H1 (cell line): Measurements from ENCODE around the gene PLXNA4. TPM values are rescaled to one million over a fixed set of nuclear protein-coding genes. Genes with fewer than 3 reads are reported as not detected.

Source experiments
- CTCF ChIA-PET: fragments of 300-600 bp; sonication (Branson Sonifier 250); formaldehyde crosslinking; loops from one replicate; lab custom pipeline; 2021; ENCODE audit not compliant: partially characterized antibody; lab: Charles Lee
- POLR2A ChIA-PET: fragments of 300-600 bp; sonication (Branson Sonifier 250); formaldehyde crosslinking; loops from one replicate; lab custom pipeline; 2021; ENCODE audit warnings: inconsistent platforms; ENCODE audit not compliant: partially characterized antibody; lab: Charles Lee
- DNase-seq, 2 experiments: peaks; one replicate each; pipeline versions ENCODE4 v3.0.0 to v3.0.0-alpha.2; 2010 to 2022; ENCODE audit warnings: low spot score in 2 of 2, low read depth in 1 of 2, mixed read lengths in 1 of 2
- FAIRE-seq: peaks from 2 replicates; lab custom pipeline; 2011; peaks lifted over from hg19 to GRCh38; lab: Jason Lieb, UNC
- H2AFZ ChIP-seq: 2 replicates; pipeline ENCODE4 v1.8.1; 2012; ENCODE audit warnings: low read length, inconsistent platforms
- H2AK5ac ChIP-seq: 2 replicates; pipeline ENCODE4 v1.6.1; 2013; ENCODE audit warnings: low read depth, low read length
- H2BK120ac ChIP-seq: replicated peaks from 2 replicates; pipeline ENCODE3; 2013; ENCODE audit warnings: low read depth, low read length, inconsistent platforms
- H2BK12ac ChIP-seq: 2 replicates; pipeline ENCODE4 v1.6.1; 2013; ENCODE audit warnings: low read depth, low read length
- H2BK15ac ChIP-seq: 2 replicates; pipeline ENCODE4 v1.6.1; 2013; ENCODE audit warnings: low read length
- H2BK20ac ChIP-seq: 2 replicates; pipeline ENCODE4 v1.6.1; 2013; ENCODE audit warnings: low read length
- H2BK5ac ChIP-seq: 2 replicates; pipeline ENCODE4 v1.6.1; 2013; ENCODE audit warnings: low read depth, low read length
- H3K14ac ChIP-seq: 2 replicates; pipeline ENCODE4 v1.6.1; 2013; ENCODE audit warnings: inconsistent platforms; ENCODE audit not compliant: insufficient read length
- H3K18ac ChIP-seq: 2 replicates; pipeline ENCODE4 v1.6.1; 2013; ENCODE audit warnings: low read length; ENCODE audit errors: extremely low read depth
- H3K23ac ChIP-seq: 2 replicates; pipeline ENCODE4 v1.6.1; 2013; ENCODE audit warnings: inconsistent platforms; ENCODE audit not compliant: insufficient read length
- H3K23me2 ChIP-seq: 2 replicates; pipeline ENCODE4 v1.6.1; 2013; ENCODE audit warnings: low read depth, low read length
- H3K27ac ChIP-seq: 2 replicates; pipeline ENCODE4 v1.6.1; 2011; ENCODE audit warnings: low read depth, low read length, inconsistent platforms
- H3K27me3 ChIP-seq, 4 experiments: replicated peaks in 1 of 4; 1 replicate in 1 of 4; 2 replicates in 3 of 4; pipeline versions ENCODE4 v1.6.1 to v1.8.1; 2011 to 2013; ENCODE audit warnings: low read length in 3 of 4, mild to moderate bottlenecking in 3 of 4, inconsistent platforms in 2 of 4, mixed read lengths in 2 of 4, moderate library complexity in 1 of 4; ENCODE audit not compliant: control insufficient read depth in 3 of 4, insufficient read depth in 3 of 4; ENCODE audit errors: extremely low read depth in 1 of 4
- H3K36me3 ChIP-seq, 4 experiments: 2 replicates each; pipeline versions ENCODE4 v1.6.1 to v1.8.1; 2011 to 2013; ENCODE audit warnings: mild to moderate bottlenecking in 4 of 4, low read length in 3 of 4, moderate library complexity in 2 of 4, control low read depth in 1 of 4, inconsistent platforms in 1 of 4; ENCODE audit not compliant: insufficient read depth in 4 of 4, control insufficient read depth in 2 of 4
- H3K4ac ChIP-seq: replicated peaks from 2 replicates; pipeline ENCODE3; 2013; ENCODE audit warnings: low read length, low read depth, mixed read lengths, inconsistent platforms; ENCODE audit not compliant: insufficient read length
- H3K4me1 ChIP-seq, 4 experiments: replicated peaks in 1 of 4; 1 replicate in 1 of 4; 2 replicates in 3 of 4; pipeline versions ENCODE4 v1.6.1 to v1.8.1; 2011 to 2013; ENCODE audit warnings: low read length in 3 of 4, inconsistent platforms in 2 of 4, mixed read lengths in 1 of 4; ENCODE audit not compliant: insufficient read depth in 4 of 4, control insufficient read depth in 3 of 4
- H3K4me2 ChIP-seq, 2 experiments: 2 replicates each; pipeline versions ENCODE4 v1.6.1 to v1.8.1; 2011 to 2013; ENCODE audit warnings: low read depth in 2 of 2, low read length in 2 of 2, control low read depth in 1 of 2, inconsistent platforms in 1 of 2, mild to moderate bottlenecking in 1 of 2; ENCODE audit not compliant: insufficient read depth in 1 of 2
- H3K4me3 ChIP-seq, 4 experiments: fragments of 200-600, 300-600 bp in 1 of 4; sonication (generic), shearing (Covaris generic), sonication (Bioruptor Twin) in 1 of 4; 2 replicates each; pipeline versions ENCODE4 v1.5.1 to v1.8.1; 2011 to 2016; ENCODE audit warnings: low read length in 4 of 4, low read depth in 3 of 4, control low read depth in 2 of 4, inconsistent platforms in 2 of 4, mild to moderate bottlenecking in 2 of 4, mixed read lengths in 1 of 4, moderate library complexity in 1 of 4; ENCODE audit not compliant: insufficient read depth in 2 of 4; ENCODE audit errors: extremely low read depth in 1 of 4
- H3K56ac ChIP-seq: replicated peaks from 2 replicates; pipeline ENCODE3; 2013; ENCODE audit warnings: low read depth, mild to moderate bottlenecking, mixed read lengths, low read length, inconsistent platforms; ENCODE audit not compliant: insufficient read length
- H3K79me1 ChIP-seq: 2 replicates; pipeline ENCODE4 v1.6.1; 2013; ENCODE audit warnings: low read depth, low read length, control low read depth
- H3K79me2 ChIP-seq, 2 experiments: 2 replicates each; pipeline versions ENCODE4 v1.6.1 to v1.8.1; 2012 to 2013; ENCODE audit warnings: low read length in 2 of 2, mild to moderate bottlenecking in 2 of 2, inconsistent platforms in 1 of 2; ENCODE audit not compliant: insufficient read depth in 2 of 2, control insufficient read depth in 1 of 2
- H3K9ac ChIP-seq, 4 experiments: replicated peaks in 1 of 4; 1 replicate in 1 of 4; 2 replicates in 3 of 4; pipeline versions ENCODE4 v1.6.1 to v1.8.1; 2011 to 2013; ENCODE audit warnings: low read depth in 3 of 4, low read length in 3 of 4, control low read depth in 2 of 4, mild to moderate bottlenecking in 2 of 4, moderate library complexity in 2 of 4, inconsistent platforms in 1 of 4; ENCODE audit errors: extremely low read depth in 1 of 4
- H3K9me3 ChIP-seq, 2 experiments: 2 replicates each; pipeline versions ENCODE4 v1.6.1 to v1.8.1; 2012 to 2013; ENCODE audit warnings: mild to moderate bottlenecking in 2 of 2, moderate library complexity in 2 of 2, control low read depth in 1 of 2, inconsistent platforms in 1 of 2, low read depth in 1 of 2, low read length in 1 of 2, mixed read lengths in 1 of 2; ENCODE audit not compliant: insufficient read depth in 2 of 2
- H4K20me1 ChIP-seq, 2 experiments: replicated peaks in 1 of 2; 2 replicates each; pipeline versions ENCODE3 to v1.8.1; 2011 to 2013; ENCODE audit warnings: inconsistent platforms in 2 of 2, low read length in 2 of 2, mild to moderate bottlenecking in 1 of 2; ENCODE audit not compliant: insufficient read depth in 2 of 2, control insufficient read depth in 1 of 2
- H4K5ac ChIP-seq: 2 replicates; pipeline ENCODE4 v1.6.1; 2013; ENCODE audit warnings: low read length, low read depth, mixed read lengths, inconsistent platforms; ENCODE audit not compliant: insufficient read length
- H4K8ac ChIP-seq: 2 replicates; pipeline ENCODE4 v1.8.0; 2013; ENCODE audit warnings: mild to moderate bottlenecking, moderate library complexity, low read length, inconsistent platforms; ENCODE audit not compliant: insufficient read depth; ENCODE audit errors: extremely low read depth
- H4K91ac ChIP-seq: replicated peaks from 2 replicates; pipeline ENCODE3; 2013; ENCODE audit warnings: low read length, mixed read lengths, inconsistent platforms; ENCODE audit not compliant: insufficient read length
- BRCA1 ChIP-seq: IDR thresholded peaks from 2 replicates; pipeline ENCODE4 v1.6.1; 2012; ENCODE audit warnings: low read depth, low read length, improper control_type of control experiment
- JUND ChIP-seq: IDR thresholded peaks from 2 replicates; pipeline ENCODE4 v1.6.1; 2011; ENCODE audit warnings: mild to moderate bottlenecking, improper control_type of control experiment, low read length
- KDM1A ChIP-seq: fragments of 200-600, 300-600 bp; sonication (generic); IDR thresholded peaks from 2 replicates; pipeline ENCODE4 v1.7.1; 2016; ENCODE audit warnings: mild to moderate bottlenecking, low read length, borderline replicate concordance
- NANOG ChIP-seq: IDR thresholded peaks from 2 replicates; pipeline ENCODE4 v1.6.1; 2011; ENCODE audit warnings: low read length, low read depth, mild to moderate bottlenecking, inconsistent platforms; ENCODE audit not compliant: insufficient read depth, poor library complexity, severe bottlenecking
- RNF2 ChIP-seq: fragments of 200-900, 300-1000 bp; sonication (generic); IDR thresholded peaks from 2 replicates; pipeline ENCODE4 v1.7.1; 2016; ENCODE audit warnings: borderline replicate concordance, low read depth, mild to moderate bottlenecking, antibody characterized with exemption, low read length; ENCODE audit not compliant: poor library complexity, severe bottlenecking; ENCODE audit errors: missing control alignments
- SIRT6 ChIP-seq: IDR thresholded peaks from one replicate; pipeline ENCODE4 v1.7.1; 2012; ENCODE audit warnings: low read length, inconsistent platforms
- TEAD4 ChIP-seq: IDR thresholded peaks from 2 replicates; pipeline ENCODE4 v1.6.1; 2012; ENCODE audit warnings: low read depth, low read length, inconsistent platforms, mixed read lengths
- WGBS, 2 experiments: shearing (Covaris generic) in 1 of 2; methylation state at CpG; one replicate each; pipeline versions ENCODE4 v1.1.6 to v1.1.7; 2013 to 2015; ENCODE audit warnings: low lambda C conversion rate in 2 of 2, mixed read lengths in 2 of 2, inconsistent platforms in 1 of 2, low coverage in 1 of 2, missing lambda C conversion rate in 1 of 2; ENCODE audit not compliant: insufficient replicate concordance in 2 of 2, insufficient coverage in 1 of 2, insufficient read length in 1 of 2; ENCODE audit errors: extremely low coverage in 1 of 2, missing lambda C conversion rate in 1 of 2; 5-methylcytosine and 5-hydroxymethylcytosine counted together
- polyA plus RNA-seq, 7 experiments: library from polyadenylated mRNA; depleted of rRNA in 3 of 7; stranded (reverse) in 5 of 7; unstranded in 2 of 7; fragments of >200 nt in 5 of 7; fragments of 200-250 nt in 2 of 7; gene quantifications; 1 replicate in 5 of 7; 2 replicates in 1 of 7; 4 replicates in 1 of 7; pipeline versions ENCODE4 v1.2.1 to v1.2.3, GENCODE V29; 2011 to 2013; ENCODE audit warnings: missing spikeins in 2 of 7, mixed read lengths in 2 of 7
- total RNA-seq: library from RNA; stranded (reverse); fragmentation: NEBNext Ultra II Directional; extraction: Animal tissue kit (Norgen Biotek cat#: 25700); gene quantifications from 2 replicates; pipeline ENCODE4 v1.2.1, GENCODE V29; 2021

PLXNA4 gene
- total and polyA plus RNA-seq, 2 of the 8 experiments (the other 6 are each of a cell fraction or from before 2014, with no cell fraction given): 0.76 to 0.79 TPM

- H3K27me3 ChIP-seq: no peaks in the 10 kb centered on the region
- no peak overlapping the region for H4K91ac ChIP-seq
- H2BK20ac ChIP-seq: no peak overlapping the region
- ChIA-PET CTCF (no interaction called here), POLR2A (no interaction called here)
- no peak for FAIRE-seq
- H3K9ac ChIP-seq: no peak overlapping the region
- no peaks in the 10 kb centered on the region for H3K36me3 ChIP-seq
- no peak overlapping the region for H2BK120ac ChIP-seq
- H3K4ac ChIP-seq: no peak overlapping the region
- no peak overlapping the region for H2BK12ac ChIP-seq
- no peaks in the 10 kb centered on the region for H3K9me3 ChIP-seq
- no peak overlapping the region for H3K4me3 ChIP-seq
- peaks cover 0 to 7% (median 2%) of the 10 kb centered on the region in 4 experiments; a peak in 3 of 7 replicates for H3K4me1 ChIP-seq
- H3K27ac ChIP-seq: no peak overlapping the region
- H4K20me1 ChIP-seq: no peaks in the 10 kb centered on the region
- H4K8ac ChIP-seq: no peak overlapping the region
- no peak overlapping the region for H2BK5ac ChIP-seq
- 72% methylated on average over 2 of the region's 2 CpGs; no CpG with 5 or more reads in 1 of the 2 experiments for WGBS, 2 experiments
- H3K14ac ChIP-seq: no peak overlapping the region
- no peak overlapping the region for H3K4me2 ChIP-seq
- H3K79me1 ChIP-seq: no peaks in the 10 kb centered on the region
- no peak overlapping the region for H2BK15ac ChIP-seq
- no peaks in the 10 kb centered on the region for H3K23me2 ChIP-seq
- no peak overlapping the region for H2AFZ ChIP-seq
- DNase-seq: no peak
- H3K23ac ChIP-seq: no peak overlapping the region
- H2AK5ac ChIP-seq: no peak overlapping the region
- H4K5ac ChIP-seq: no peak overlapping the region
- TF ChIP-seq TEAD4: no peak
- TF ChIP-seq JUND: no peak
- no peak for TF ChIP-seq KDM1A
- TF ChIP-seq SIRT6: no peak
- TF ChIP-seq RNF2: no peak
- TF ChIP-seq BRCA1: no peak
- TF ChIP-seq NANOG: no peak
- no peak overlapping the region for H3K18ac ChIP-seq
- H3K56ac ChIP-seq: no peak overlapping the region
- no peaks in the 10 kb centered on the region for H3K79me2 ChIP-seq
These were observed 155.7 kb downstream of the PLXNA4 start for GRCh38 chr7:132420527-132420926.
